HCT116 (cell line): ENCODE data around the gene CTBP2. TPM values are rescaled to one million over a fixed set of nuclear protein-coding genes. Genes with fewer than 3 reads are reported as not detected.

Experiments used
- ATAC-seq: fragments of 200-7000 bp; cut with Tn5 transposase; 2 replicates; pipeline ENCODE4 v1.9.1; 2020; ENCODE audit warnings: mild to moderate bottlenecking, moderate library complexity
- BruUV-seq: library from RNA; stranded (reverse); fragments of 400-500 nt; replicated peaks from 2 replicates; lab custom pipeline; 2021; lab: Mats Ljungman, UMichigan
- CTCF ChIA-PET: fragments of 300-600 bp; sonication (Branson Sonifier 250); formaldehyde crosslinking; loops from one replicate; lab custom pipeline; 2021; ENCODE audit warnings: antibody characterized with exemption; lab: Charles Lee
- POLR2A ChIA-PET: fragments of 300-600, 350-600 bp; sonication (Branson Sonifier 250); formaldehyde crosslinking; loops from one replicate; lab custom pipeline; 2021; ENCODE audit warnings: antibody characterized with exemption; lab: Charles Lee
- RAD21 ChIA-PET, 2 experiments: fragments of 300-600 bp; sonication (Branson Sonifier 250); formaldehyde crosslinking; loops; one replicate each; lab custom pipeline; 2023; ENCODE audit warnings: low total read pairs in 2 of 2; ENCODE audit not compliant: uncharacterized antibody in 2 of 2, unreplicated experiment in 2 of 2, low non-redundant PET in 1 of 2; lab: Charles Lee
- DNase-seq: peaks from one replicate; pipeline ENCODE4 v3.0.0-alpha.2; 2010; ENCODE audit warnings: low read depth, low spot score
- H2AFZ ChIP-seq: fragments of 200-600 bp; shearing (Covaris generic), sonication (generic); 2 replicates; pipeline ENCODE4 v1.6.1; 2017; ENCODE audit warnings: low read depth, mixed run types, mixed read lengths, antibody characterized with exemption, low read length; ENCODE audit not compliant: poor library complexity, severe bottlenecking
- H3K27ac ChIP-seq: 2 replicates; pipeline ENCODE4 v1.5.1; 2012; ENCODE audit warnings: low read depth, low read length
- H3K27me3 ChIP-seq: fragments of 200-600 bp; sonication (generic); 2 replicates; pipeline ENCODE4 v1.6.1; 2016; ENCODE audit warnings: mixed run types, low read length, mixed read lengths; ENCODE audit not compliant: insufficient read depth
- H3K36me3 ChIP-seq, 2 experiments: fragments of 200-500 bp in 1 of 2; fragments of 200-600 bp in 1 of 2; sonication (Bioruptor generic) in 1 of 2; sonication (generic) in 1 of 2; 2 replicates each; pipeline versions ENCODE4 v1.5.1 to v1.6.1; 2014 to 2016; ENCODE audit warnings: low read length in 2 of 2, inconsistent platforms in 1 of 2, mixed read lengths in 1 of 2, mixed run types in 1 of 2; ENCODE audit not compliant: insufficient read depth in 2 of 2, control insufficient read depth in 1 of 2
- H3K4me1 ChIP-seq, 2 experiments: fragments of 200-600 bp in 1 of 2; sonication (generic) in 1 of 2; 2 replicates each; pipeline versions ENCODE4 v1.5.1 to v1.6.1; 2012 to 2017; ENCODE audit warnings: low read length in 2 of 2, inconsistent platforms in 1 of 2, mild to moderate bottlenecking in 1 of 2, mixed read lengths in 1 of 2, mixed run types in 1 of 2, moderate library complexity in 1 of 2; ENCODE audit not compliant: insufficient read depth in 2 of 2, control insufficient read depth in 1 of 2
- H3K4me2 ChIP-seq: fragments of 200-600 bp; sonication (generic); 2 replicates; pipeline ENCODE4 v1.6.1; 2017; ENCODE audit warnings: mixed run types, low read length, mixed read lengths
- H3K4me3 ChIP-seq, 2 experiments: fragments of 200-600 bp in 1 of 2; sonication (generic) in 1 of 2; replicated peaks in 1 of 2; 2 replicates each; pipeline ENCODE4 v1.5.1; 2011 to 2016; ENCODE audit warnings: low read length in 2 of 2, control low read depth in 1 of 2, low read depth in 1 of 2, mild to moderate bottlenecking in 1 of 2, mixed read lengths in 1 of 2, mixed run types in 1 of 2
- H3K79me2 ChIP-seq: fragments of 200-600 bp; sonication (generic); 2 replicates; pipeline ENCODE4 v1.6.1; 2017; ENCODE audit warnings: mild to moderate bottlenecking, mixed run types, low read length, moderate library complexity, mixed read lengths; ENCODE audit not compliant: insufficient read depth
- H3K9ac ChIP-seq: fragments of 200-600 bp; sonication (generic); 2 replicates; pipeline ENCODE4 v1.6.1; 2016; ENCODE audit warnings: low read length, mixed read lengths
- H3K9me2 ChIP-seq: fragments of 200-600 bp; sonication (generic), shearing (Covaris generic); 2 replicates; pipeline ENCODE4 v1.6.1; 2017; ENCODE audit warnings: mixed run types, mild to moderate bottlenecking, moderate library complexity; ENCODE audit not compliant: insufficient read depth
- H3K9me3 ChIP-seq, 2 experiments: fragments of 200-500 bp in 1 of 2; fragments of 200-600 bp in 1 of 2; sonication (Bioruptor generic) in 1 of 2; sonication (generic) in 1 of 2; 2 replicates each; pipeline ENCODE4 v1.6.1; 2014 to 2017; ENCODE audit warnings: low read length in 2 of 2, mixed read lengths in 2 of 2, inconsistent platforms in 1 of 2, low read depth in 1 of 2, mild to moderate bottlenecking in 1 of 2, mixed run types in 1 of 2, moderate library complexity in 1 of 2; ENCODE audit not compliant: control insufficient read depth in 1 of 2, insufficient read depth in 1 of 2
- H4K20me1 ChIP-seq: fragments of 200-600 bp; sonication (generic), shearing (Covaris generic); 2 replicates; pipeline ENCODE4 v1.6.1; 2017; ENCODE audit warnings: mixed run types, mild to moderate bottlenecking, moderate library complexity; ENCODE audit not compliant: insufficient read depth
- POLR2AphosphoS5 ChIP-seq: IDR thresholded peaks from 2 replicates; pipeline ENCODE4 v1.6.1; 2011; ENCODE audit warnings: mild to moderate bottlenecking, low read depth, low read length, moderate library complexity
- ZBTB33 ChIP-seq: IDR thresholded peaks from 2 replicates; pipeline ENCODE4 v1.6.1; 2011; ENCODE audit warnings: mild to moderate bottlenecking, low read length, moderate library complexity; ENCODE audit not compliant: insufficient replicate concordance; ENCODE audit errors: extremely low read depth
- intact Hi-C: fragments of 100-400 bp; cut with micrococcal nuclease; formaldehyde crosslinking; loops from 2 replicates; pipeline ENCODE4 v1.10.0; 2022
- total RNA-seq: library from RNA; stranded (reverse); gene quantifications from one replicate; pipeline ENCODE4 v1.2.1, GENCODE V29; 2021; ENCODE audit not compliant: unreplicated experiment

The CTBP2 gene
- total RNA-seq, 1 experiment from 2014 or later, result 144 TPM

DNA sequence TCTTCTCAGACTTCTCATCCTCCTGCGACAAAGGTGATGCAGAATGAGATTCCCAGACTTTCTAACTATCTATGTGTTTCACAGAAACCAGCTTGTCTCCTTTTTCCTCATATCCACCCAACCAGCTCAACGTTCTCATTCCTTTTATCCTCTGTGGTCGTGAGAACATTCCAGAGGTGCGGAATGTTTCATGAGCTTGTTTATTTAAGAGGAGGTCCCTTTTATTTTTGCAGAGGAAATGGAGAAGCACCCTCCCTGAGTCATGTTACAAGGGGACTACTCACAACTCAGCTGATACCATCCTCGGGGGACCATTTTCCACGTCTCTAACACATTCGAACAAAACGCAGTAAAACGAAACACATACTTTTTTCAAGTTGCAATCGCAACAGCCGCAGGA lies 125.2 kb downstream of the CTBP2 start:
- DNase-seq, result peak; percentile 64

More for the DNA sequence above, 125.2 kb downstream of the CTBP2 start:
- no TSS peak for BruUV-seq
- ChIA-PET CTCF (interaction anchor here (1.6 to 4.1 kb wide), 2 partner anchors 12 to 42 kb away, joined by 5 to 47 read pairs; no protein-coding TSS in a partner anchor), POLR2A (interaction anchor here (1.2 to 3.7 kb wide), 3 partner anchors 10 to 28 kb away, joined by 3 to 21 read pairs (median 3); no protein-coding TSS in a partner anchor), RAD21 (no interaction called here)
- TF ChIP-seq ZBTB33, result no peak
- TF ChIP-seq POLR2AphosphoS5, result 0 out of 2 replicates have a peak, but pooled peaks have one; percentile 17
- H3K27me3 ChIP-seq, result no peaks in the 10 kb centered on the region
- H3K27ac ChIP-seq, result peak overlapping the region; percentile 8; the same call in 1 of the 2 replicates
- H3K9me2 ChIP-seq, result no peaks in the 10 kb centered on the region
- peak overlapping the region; percentile 15; the same call in 1 of the 2 replicates for H3K9ac ChIP-seq
- no peaks in the 10 kb centered on the region for H4K20me1 ChIP-seq
- peaks cover 0 to 4% of the 10 kb centered on the region in 2 experiments; a peak in 1 of 4 replicates for H3K36me3 ChIP-seq
- peaks cover 57 to 67% of the 10 kb centered on the region in 2 experiments for H3K4me1 ChIP-seq
- H2AFZ ChIP-seq, result no peak overlapping the region
- intact Hi-C loops, result no loop called here
- peaks cover 95% of the 10 kb centered on the region for H3K79me2 ChIP-seq
- no peaks in the 10 kb centered on the region for H3K9me3 ChIP-seq
- ATAC-seq, result peak; percentile 19
- peak overlapping the region; percentile 60 for H3K4me2 ChIP-seq
- H3K4me3 ChIP-seq, result peak overlapping the region in 1 of 2 experiments; percentile 8; a peak in 1 of 4 replicates
